HCT116 (cell line): Measurements from ENCODE around the gene MLLT11. TPM values are rescaled to one million over a fixed set of nuclear protein-coding genes. Genes with fewer than 3 reads are reported as not detected.

Experiments
- ATAC-seq: fragments of 200-7000 bp; cut with Tn5 transposase; 2 replicates; pipeline ENCODE4 v1.9.1; 2020; ENCODE audit warnings: mild to moderate bottlenecking, moderate library complexity
- BruUV-seq: library from RNA; stranded (reverse); fragments of 400-500 nt; replicated peaks from 2 replicates; lab custom pipeline; 2021; lab: Mats Ljungman, UMichigan
- CTCF ChIA-PET: fragments of 300-600 bp; sonication (Branson Sonifier 250); formaldehyde crosslinking; loops from one replicate; lab custom pipeline; 2021; ENCODE audit warnings: antibody characterized with exemption; lab: Charles Lee
- POLR2A ChIA-PET: fragments of 300-600, 350-600 bp; sonication (Branson Sonifier 250); formaldehyde crosslinking; loops from one replicate; lab custom pipeline; 2021; ENCODE audit warnings: antibody characterized with exemption; lab: Charles Lee
- RAD21 ChIA-PET, 2 experiments: fragments of 300-600 bp; sonication (Branson Sonifier 250); formaldehyde crosslinking; loops; one replicate each; lab custom pipeline; 2023; ENCODE audit warnings: low total read pairs in 2 of 2; ENCODE audit not compliant: uncharacterized antibody in 2 of 2, unreplicated experiment in 2 of 2, low non-redundant PET in 1 of 2; lab: Charles Lee
- DNase-seq: peaks from one replicate; pipeline ENCODE4 v3.0.0-alpha.2; 2010; ENCODE audit warnings: low read depth, low spot score
- H2AFZ ChIP-seq: fragments of 200-600 bp; shearing (Covaris generic), sonication (generic); 2 replicates; pipeline ENCODE4 v1.6.1; 2017; ENCODE audit warnings: low read depth, mixed run types, mixed read lengths, antibody characterized with exemption, low read length; ENCODE audit not compliant: poor library complexity, severe bottlenecking
- H3K27ac ChIP-seq: 2 replicates; pipeline ENCODE4 v1.5.1; 2012; ENCODE audit warnings: low read depth, low read length
- H3K27me3 ChIP-seq: fragments of 200-600 bp; sonication (generic); 2 replicates; pipeline ENCODE4 v1.6.1; 2016; ENCODE audit warnings: mixed run types, low read length, mixed read lengths; ENCODE audit not compliant: insufficient read depth
- H3K36me3 ChIP-seq, 2 experiments: fragments of 200-500 bp in 1 of 2; fragments of 200-600 bp in 1 of 2; sonication (Bioruptor generic) in 1 of 2; sonication (generic) in 1 of 2; 2 replicates each; pipeline versions ENCODE4 v1.5.1 to v1.6.1; 2014 to 2016; ENCODE audit warnings: low read length in 2 of 2, inconsistent platforms in 1 of 2, mixed read lengths in 1 of 2, mixed run types in 1 of 2; ENCODE audit not compliant: insufficient read depth in 2 of 2, control insufficient read depth in 1 of 2
- H3K4me1 ChIP-seq, 2 experiments: fragments of 200-600 bp in 1 of 2; sonication (generic) in 1 of 2; 2 replicates each; pipeline versions ENCODE4 v1.5.1 to v1.6.1; 2012 to 2017; ENCODE audit warnings: low read length in 2 of 2, inconsistent platforms in 1 of 2, mild to moderate bottlenecking in 1 of 2, mixed read lengths in 1 of 2, mixed run types in 1 of 2, moderate library complexity in 1 of 2; ENCODE audit not compliant: insufficient read depth in 2 of 2, control insufficient read depth in 1 of 2
- H3K4me2 ChIP-seq: fragments of 200-600 bp; sonication (generic); 2 replicates; pipeline ENCODE4 v1.6.1; 2017; ENCODE audit warnings: mixed run types, low read length, mixed read lengths
- H3K4me3 ChIP-seq, 2 experiments: fragments of 200-600 bp in 1 of 2; sonication (generic) in 1 of 2; replicated peaks in 1 of 2; 2 replicates each; pipeline ENCODE4 v1.5.1; 2011 to 2016; ENCODE audit warnings: low read length in 2 of 2, control low read depth in 1 of 2, low read depth in 1 of 2, mild to moderate bottlenecking in 1 of 2, mixed read lengths in 1 of 2, mixed run types in 1 of 2
- H3K79me2 ChIP-seq: fragments of 200-600 bp; sonication (generic); 2 replicates; pipeline ENCODE4 v1.6.1; 2017; ENCODE audit warnings: mild to moderate bottlenecking, mixed run types, low read length, moderate library complexity, mixed read lengths; ENCODE audit not compliant: insufficient read depth
- H3K9ac ChIP-seq: fragments of 200-600 bp; sonication (generic); 2 replicates; pipeline ENCODE4 v1.6.1; 2016; ENCODE audit warnings: low read length, mixed read lengths
- H3K9me2 ChIP-seq: fragments of 200-600 bp; sonication (generic), shearing (Covaris generic); 2 replicates; pipeline ENCODE4 v1.6.1; 2017; ENCODE audit warnings: mixed run types, mild to moderate bottlenecking, moderate library complexity; ENCODE audit not compliant: insufficient read depth
- H3K9me3 ChIP-seq, 2 experiments: fragments of 200-500 bp in 1 of 2; fragments of 200-600 bp in 1 of 2; sonication (Bioruptor generic) in 1 of 2; sonication (generic) in 1 of 2; 2 replicates each; pipeline ENCODE4 v1.6.1; 2014 to 2017; ENCODE audit warnings: low read length in 2 of 2, mixed read lengths in 2 of 2, inconsistent platforms in 1 of 2, low read depth in 1 of 2, mild to moderate bottlenecking in 1 of 2, mixed run types in 1 of 2, moderate library complexity in 1 of 2; ENCODE audit not compliant: control insufficient read depth in 1 of 2, insufficient read depth in 1 of 2
- H4K20me1 ChIP-seq: fragments of 200-600 bp; sonication (generic), shearing (Covaris generic); 2 replicates; pipeline ENCODE4 v1.6.1; 2017; ENCODE audit warnings: mixed run types, mild to moderate bottlenecking, moderate library complexity; ENCODE audit not compliant: insufficient read depth
- CEBPB ChIP-seq: IDR thresholded peaks from 2 replicates; pipeline ENCODE4 v1.6.1; 2012; ENCODE audit warnings: low read depth
- EGR1 ChIP-seq: IDR thresholded peaks from 2 replicates; pipeline ENCODE4 v1.6.1; 2012; ENCODE audit warnings: low read depth
- ELF1 ChIP-seq: IDR thresholded peaks from 2 replicates; pipeline ENCODE4 v1.6.1; 2012; ENCODE audit warnings: low read depth, borderline replicate concordance
- EZH2phosphoT487 ChIP-seq: fragments of 200-600 bp; IDR thresholded peaks from 2 replicates; pipeline ENCODE4 v1.6.1; 2018; ENCODE audit warnings: antibody characterized with exemption, borderline replicate concordance
- FOSL1 ChIP-seq: IDR thresholded peaks from 2 replicates; pipeline ENCODE4 v1.6.1; 2012; ENCODE audit warnings: low read depth
- POLR2AphosphoS5 ChIP-seq: IDR thresholded peaks from 2 replicates; pipeline ENCODE4 v1.6.1; 2011; ENCODE audit warnings: mild to moderate bottlenecking, low read depth, low read length, moderate library complexity
- RAD21 ChIP-seq: IDR thresholded peaks from 2 replicates; pipeline ENCODE4 v1.6.1; 2012; ENCODE audit warnings: low read depth, mild to moderate bottlenecking
- SIN3A ChIP-seq: IDR thresholded peaks from 2 replicates; pipeline ENCODE4 v1.6.1; 2012; ENCODE audit warnings: low read depth
- TCF7L2 ChIP-seq: IDR thresholded peaks from 2 replicates; pipeline ENCODE4 v1.7.0; 2011; ENCODE audit warnings: borderline replicate concordance, inconsistent platforms; ENCODE audit not compliant: insufficient read depth, insufficient read length; ENCODE audit errors: extremely low read depth
- intact Hi-C: fragments of 100-400 bp; cut with micrococcal nuclease; formaldehyde crosslinking; loops from 2 replicates; pipeline ENCODE4 v1.10.0; 2022
- total RNA-seq: library from RNA; stranded (reverse); gene quantifications from one replicate; pipeline ENCODE4 v1.2.1, GENCODE V29; 2021; ENCODE audit not compliant: unreplicated experiment
- TF ChIP-seq, protein P1 (sequence below): IDR thresholded peaks from 2 replicates; pipeline ENCODE4 v1.6.1; 2011; ENCODE audit warnings: mild to moderate bottlenecking, low read length, moderate library complexity; ENCODE audit not compliant: insufficient replicate concordance; ENCODE audit errors: extremely low read depth
- TF ChIP-seq, protein P2 (sequence below), 3 experiments: fragments of 200-600 bp in 1 of 3; sonication (generic) in 1 of 3; IDR thresholded peaks in 2 of 3; conservative IDR thresholded peaks in 1 of 3; 2 replicates each; pipeline ENCODE4 v1.5.1; 2012 to 2017; ENCODE audit warnings: low read depth in 2 of 3, low read length in 2 of 3, antibody characterized with exemption in 1 of 3, borderline replicate concordance in 1 of 3, control low read depth in 1 of 3, mild to moderate bottlenecking in 1 of 3, mixed read lengths in 1 of 3, mixed run types in 1 of 3, moderate library complexity in 1 of 3; ENCODE audit not compliant: insufficient read depth in 1 of 3

MLLT11 gene
- total RNA-seq, 1 experiment from 2014 or later = 0.17 TPM

DNA sequence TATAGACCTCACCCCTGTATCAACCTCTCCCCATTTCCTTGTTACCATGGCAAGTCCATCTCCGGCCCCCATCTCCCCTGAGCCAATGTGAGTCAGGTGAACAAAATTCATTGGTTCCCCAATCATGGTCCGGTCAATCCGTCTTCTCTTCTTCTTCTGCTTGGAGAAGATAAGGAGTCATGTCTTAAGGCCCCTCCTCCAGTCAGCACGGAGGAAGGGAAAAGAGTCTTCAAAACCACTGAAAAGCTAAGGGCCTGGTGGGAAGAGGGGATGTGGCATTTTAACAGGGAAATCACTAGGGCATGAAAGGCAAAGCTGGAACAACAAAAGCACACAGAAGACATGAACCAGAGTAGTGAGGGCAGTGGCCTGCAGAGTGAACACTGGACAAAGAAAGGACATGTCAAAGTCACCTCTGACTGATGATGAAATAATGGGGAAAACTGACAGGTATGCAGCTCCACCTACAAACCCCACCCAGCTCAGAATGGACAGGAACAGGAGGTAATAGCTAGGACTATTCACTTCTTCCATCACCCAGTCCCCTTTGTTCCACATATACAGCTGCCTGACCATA lies 5.1 kb upstream of the MLLT11 start:
- H3K27me3 ChIP-seq = no peaks in the 10 kb centered on the region
- peaks cover 14 to 36% of the 10 kb centered on the region in 2 experiments for H3K4me1 ChIP-seq
- H3K9ac ChIP-seq = no peak overlapping the region
- H2AFZ ChIP-seq = no peak overlapping the region
- H3K79me2 ChIP-seq = peaks cover 47% of the 10 kb centered on the region
- TF ChIP-seq CEBPB = 0 out of 2 replicates have a peak, but pooled peaks have one; percentile 53
- no peak for TF ChIP-seq SIN3A
- TF ChIP-seq, all 23 proteins: peak for 1
- ChIA-PET RAD21 (no interaction called here), CTCF (no interaction called here), POLR2A (no interaction called here)
- Histone ChIP-seq H3K4me3 (no peak overlapping the region), H3K4me2 (no peak overlapping the region), H3K9me3 (no peaks in the 10 kb centered on the region), H3K27ac (no peak overlapping the region), H3K9me2 (no peaks in the 10 kb centered on the region), H4K20me1 (no peaks in the 10 kb centered on the region; the same call in 1 of the 2 replicates), H3K36me3 (peaks cover 24 to 48% of the 10 kb centered on the region in 2 experiments)
- no TSS peak for BruUV-seq
- intact Hi-C loops = loop anchor here (5.0 kb wide), 1 partner anchor 33 kb away; no protein-coding TSS in a partner anchor
- DNase-seq = no peak
- no peak for ATAC-seq

GRCh38 chr1:151055581-151055980 lies 4.6 kb upstream of the MLLT11 start:
- ATAC-seq (no peak), DNase-seq (no peak)
- Histone ChIP-seq H3K9me2 (no peaks in the 10 kb centered on the region), H3K36me3 (peaks cover 24 to 48% of the 10 kb centered on the region in 2 experiments), H3K9me3 (no peaks in the 10 kb centered on the region), H4K20me1 (no peaks in the 10 kb centered on the region; the same call in 1 of the 2 replicates), H3K4me3 (no peak overlapping the region), H3K4me2 (no peak overlapping the region), H3K27me3 (no peaks in the 10 kb centered on the region), H3K27ac (no peak overlapping the region), H3K9ac (no peak overlapping the region), H3K4me1 (peaks cover 18 to 41% of the 10 kb centered on the region in 2 experiments), H2AFZ (no peak overlapping the region), H3K79me2 (peaks cover 47% of the 10 kb centered on the region)
- intact Hi-C loops = loop anchor here (5.0 kb wide), 1 partner anchor 33 kb away; no protein-coding TSS in a partner anchor
- POLR2A ChIA-PET = no interaction called here
- TF ChIP-seq RAD21 (no peak), POLR2AphosphoS5 (no peak), ELF1 (no peak), SIN3A (no peak), FOSL1 (no peak), EGR1 (no peak), EZH2phosphoT487 (no peak), TCF7L2 (no peak), CEBPB (no peak)
- TF ChIP-seq, protein P1, sequence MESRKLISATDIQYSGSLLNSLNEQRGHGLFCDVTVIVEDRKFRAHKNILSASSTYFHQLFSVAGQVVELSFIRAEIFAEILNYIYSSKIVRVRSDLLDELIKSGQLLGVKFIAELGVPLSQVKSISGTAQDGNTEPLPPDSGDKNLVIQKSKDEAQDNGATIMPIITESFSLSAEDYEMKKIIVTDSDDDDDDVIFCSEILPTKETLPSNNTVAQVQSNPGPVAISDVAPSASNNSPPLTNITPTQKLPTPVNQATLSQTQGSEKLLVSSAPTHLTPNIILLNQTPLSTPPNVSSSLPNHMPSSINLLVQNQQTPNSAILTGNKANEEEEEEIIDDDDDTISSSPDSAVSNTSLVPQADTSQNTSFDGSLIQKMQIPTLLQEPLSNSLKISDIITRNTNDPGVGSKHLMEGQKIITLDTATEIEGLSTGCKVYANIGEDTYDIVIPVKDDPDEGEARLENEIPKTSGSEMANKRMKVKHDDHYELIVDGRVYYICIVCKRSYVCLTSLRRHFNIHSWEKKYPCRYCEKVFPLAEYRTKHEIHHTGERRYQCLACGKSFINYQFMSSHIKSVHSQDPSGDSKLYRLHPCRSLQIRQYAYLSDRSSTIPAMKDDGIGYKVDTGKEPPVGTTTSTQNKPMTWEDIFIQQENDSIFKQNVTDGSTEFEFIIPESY = no peak
- TF ChIP-seq, protein P2, sequence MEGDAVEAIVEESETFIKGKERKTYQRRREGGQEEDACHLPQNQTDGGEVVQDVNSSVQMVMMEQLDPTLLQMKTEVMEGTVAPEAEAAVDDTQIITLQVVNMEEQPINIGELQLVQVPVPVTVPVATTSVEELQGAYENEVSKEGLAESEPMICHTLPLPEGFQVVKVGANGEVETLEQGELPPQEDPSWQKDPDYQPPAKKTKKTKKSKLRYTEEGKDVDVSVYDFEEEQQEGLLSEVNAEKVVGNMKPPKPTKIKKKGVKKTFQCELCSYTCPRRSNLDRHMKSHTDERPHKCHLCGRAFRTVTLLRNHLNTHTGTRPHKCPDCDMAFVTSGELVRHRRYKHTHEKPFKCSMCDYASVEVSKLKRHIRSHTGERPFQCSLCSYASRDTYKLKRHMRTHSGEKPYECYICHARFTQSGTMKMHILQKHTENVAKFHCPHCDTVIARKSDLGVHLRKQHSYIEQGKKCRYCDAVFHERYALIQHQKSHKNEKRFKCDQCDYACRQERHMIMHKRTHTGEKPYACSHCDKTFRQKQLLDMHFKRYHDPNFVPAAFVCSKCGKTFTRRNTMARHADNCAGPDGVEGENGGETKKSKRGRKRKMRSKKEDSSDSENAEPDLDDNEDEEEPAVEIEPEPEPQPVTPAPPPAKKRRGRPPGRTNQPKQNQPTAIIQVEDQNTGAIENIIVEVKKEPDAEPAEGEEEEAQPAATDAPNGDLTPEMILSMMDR (IDR thresholded peaks at IDR 0.05 in 2 of 3, conservative IDR thresholded peaks at IDR 0.05 in 1 of 3; ENCODE audit: borderline replicate concordance in 1 of 3, insufficient read depth in 1 of 3, low read depth in 2 of 3, low read length in 2 of 3) = no peak
- RAD21 ChIA-PET = no interaction called here
- BruUV-seq = no TSS peak
- CTCF ChIA-PET = no interaction called here
